ENCODE results near the gene ADCY4. TPM values are rescaled to one million over a fixed set of nuclear protein-coding genes. Genes with fewer than 3 reads are reported as not detected.
A peak's percentile ranks its signal among the peaks of the same experiment; 100 is the strongest.

The ADCY4 gene
- total and polyA plus RNA-seq, 2 donors (not counting 1 experiment from before 2014, with no cell fraction given), result 2.3 to 7.8 TPM

GRCh38 chr14:24366413-24366720 lies 31.5 kb upstream of the ADCY4 start:
- Mint-ChIP-seq H3K27ac (peak overlapping the region; percentile 41), H3K27me3 (peaks cover 14% of the 10 kb centered on the region), H3K9me3 (ENCODE audit: insufficient read depth) (no peaks in the 10 kb centered on the region), H3K4me3 (peak overlapping the region; percentile 92), H3K4me1 (peaks cover 32% of the 10 kb centered on the region)
- no peaks in the 10 kb centered on the region for H4K20me1 ChIP-seq (ENCODE audit: control insufficient read depth, insufficient read depth, low read length, poor library complexity, severe bottlenecking)
- peaks cover 30 to 39% of the 10 kb centered on the region in 2 donors for H3K4me1 ChIP-seq (ENCODE audit: control insufficient read depth in 2 of 2, insufficient read depth in 2 of 2, low read length in 2 of 2)
- H3K27ac ChIP-seq (ENCODE audit: low read length in 2 of 2), result peak overlapping the region; percentile 59 to 70
- peak overlapping the region; percentile 71 for H3K9ac ChIP-seq (ENCODE audit: low read length)
- H3K27me3 ChIP-seq (replicated peaks in 1 of 4; ENCODE audit: control extremely low read depth in 1 of 4, control insufficient read depth in 3 of 4, insufficient read depth in 4 of 4, low read length in 3 of 4), result peaks cover 0 to 32% (median 6%) of the 10 kb centered on the region in 4 experiments
- ATAC-seq (ENCODE audit: low read depth), result no peak
- no peak for DNase-seq
- ChIA-PET POLR2A (interaction anchor here (0.7 to 2.2 kb wide), 11 partner anchors 18 to 812 kb away, joined by 3 to 78 read pairs (median 5); partner anchors contain the start of genes AP1G2, CBLN3, KHNYN and NYNRIN), CTCF (interaction anchor here (0.7 to 2.3 kb wide), 20 partner anchors 10 to 124 kb away, joined by 3 to 148 read pairs (median 6); partner anchors contain the start of genes ADCY4, CBLN3, KHNYN and LTB4R)
- 0% methylated on average over 12 of the region's 16 CpGs for WGBS (ENCODE audit: insufficient coverage)
- no peaks in the 10 kb centered on the region for H3K9me3 ChIP-seq (ENCODE audit: control extremely low read depth in 1 of 3, control insufficient read depth in 2 of 3, insufficient read depth in 1 of 3, low read length in 2 of 3)
- peak overlapping the region; percentile 86 for H3K4me2 ChIP-seq (replicated peaks; ENCODE audit: low read depth, low read length, poor library complexity, severe bottlenecking)
- peak overlapping the region; percentile 71 for H2AFZ ChIP-seq (ENCODE audit: insufficient read depth, low read depth, low read length, poor library complexity, severe bottlenecking)
- no peaks in the 10 kb centered on the region for H3K79me2 ChIP-seq (ENCODE audit: control insufficient read depth, insufficient read depth, low read length)
- H3K36me3 ChIP-seq (replicated peaks in 1 of 2; ENCODE audit: control extremely low read depth in 1 of 2, control insufficient read depth in 1 of 2, extremely low read depth in 1 of 2, insufficient read depth in 2 of 2, low read length in 1 of 2), result no peaks in the 10 kb centered on the region
- H3K4me3 ChIP-seq (ENCODE audit: control extremely low read depth in 1 of 5, extremely low read depth in 1 of 5, insufficient read depth in 1 of 5, low read depth in 2 of 5, low read length in 4 of 5), result peak overlapping the region in 4 of 5 experiments; percentile 52 to 64 (median 60)
- intact Hi-C loops (cut with micrococcal nuclease), result loop anchor here (1.0 to 10.0 kb wide), 6 partner anchors 26 to 338 kb away; partner anchors contain the start of genes EMC9 and TINF2
- TF ChIP-seq EZH2 (IDR thresholded peaks at IDR 0.05; ENCODE audit: borderline replicate concordance, insufficient read depth, low read depth, low read length, poor library complexity, severe bottlenecking) (no peak), CTCF (IDR thresholded peaks at IDR 0.05) (no peak)

Measured in B cell (primary cell).